ENCODE measurements around the gene FBXO36.

GRCh38 chr2:229943171-229943570 is 20.9 kb downstream of the FBXO36 start:
- TF ChIP-seq EZH2phosphoT487 (IDR thresholded peaks at IDR 0.05; ENCODE audit: insufficient read depth, low read depth): no peak
- no peak for TF ChIP-seq EZH2 (IDR thresholded peaks at IDR 0.05; ENCODE audit: insufficient read depth, poor library complexity, severe bottlenecking)

All from GM23248 (cell line).